Spleen (tissue), 11 donors: ENCODE results near the gene MUSK. TPM values are rescaled to one million over a fixed set of nuclear protein-coding genes. Genes with fewer than 3 reads are reported as not detected.
A peak's percentile ranks its signal among the peaks of the same experiment; 100 is the strongest.

ENCODE experiments used
- DNase-seq: peaks from one replicate; pipeline ENCODE4 v3.0.0-alpha.2; 2020
- H3K27ac ChIP-seq, 8 donors: fragments of 200-600 bp; sonication (generic) in 7 of 8; 1 replicate in 4 of 8; 2 replicates in 4 of 8; pipeline versions ENCODE4 v1.5.0 to v1.8.0; 2016 to 2021; ENCODE audit warnings: inconsistent platforms in 4 of 8, mild to moderate bottlenecking in 4 of 8, moderate library complexity in 1 of 8
- H3K27me3 ChIP-seq, 7 donors: fragments of 200-600 bp; sonication (generic) in 6 of 7; replicated peaks in 1 of 7; 1 replicate in 4 of 7; 2 replicates in 3 of 7; pipeline versions ENCODE4 v1.5.0 to v1.8.0; 2016 to 2021; ENCODE audit warnings: inconsistent platforms in 3 of 7, mild to moderate bottlenecking in 1 of 7
- H3K36me3 ChIP-seq, 6 donors: fragments of 200-600 bp; sonication (generic) in 5 of 6; 1 replicate in 4 of 6; 2 replicates in 2 of 6; pipeline versions ENCODE4 v1.5.0 to v1.8.0; 2016 to 2021; ENCODE audit warnings: inconsistent platforms in 2 of 6
- H3K4me1 ChIP-seq, 6 donors: fragments of 200-600 bp; sonication (generic) in 5 of 6; 1 replicate in 3 of 6; 2 replicates in 3 of 6; pipeline versions ENCODE4 v1.5.0 to v1.8.0; 2016 to 2021; ENCODE audit warnings: inconsistent platforms in 3 of 6
- H3K4me3 ChIP-seq, 8 donors: fragments of 200-600 bp; sonication (generic) in 7 of 8; 1 replicate in 4 of 8; 2 replicates in 4 of 8; pipeline versions ENCODE4 v1.5.0 to v1.8.0; 2016 to 2021; ENCODE audit warnings: inconsistent platforms in 4 of 8, mild to moderate bottlenecking in 4 of 8, moderate library complexity in 2 of 8
- H3K9me3 ChIP-seq, 8 donors: fragments of 200-600 bp; sonication (generic) in 7 of 8; 1 replicate in 4 of 8; 2 replicates in 4 of 8; pipeline versions ENCODE4 v1.5.0 to v1.8.0; 2016 to 2021; ENCODE audit warnings: inconsistent platforms in 4 of 8
- POLR2A ChIP-seq, 3 donors: fragments of 450-650 bp; IDR thresholded peaks; one replicate each; pipeline ENCODE4 v1.5.1; 2017; ENCODE audit warnings: antibody characterized with exemption in 3 of 3, mild to moderate bottlenecking in 1 of 3
- POLR2AphosphoS5 ChIP-seq, 3 donors: sonication (generic); formaldehyde crosslinking; IDR thresholded peaks; one replicate each; pipeline ENCODE4 v1.5.1; 2017; ENCODE audit warnings: antibody characterized with exemption in 3 of 3
- WGBS, 5 donors: extraction: QIAGEN DNeasy Blood & Tissue Kit in 3 of 5; methylation state at CpG; one replicate each; pipeline versions ENCODE4 v1.1.5 to v1.1.7; 2013 to 2018; 5-methylcytosine and 5-hydroxymethylcytosine counted together
- intact Hi-C: fragments of 100-400 bp; cut with DNase I; formaldehyde crosslinking; loops from one replicate; pipeline ENCODE4 v1.15.0; 2023; ENCODE audit warnings: low total_unique reads
- polyA plus RNA-seq, 3 donors: library from polyadenylated mRNA; stranded (reverse); fragments of 200-250 nt; gene quantifications; one replicate each; pipeline ENCODE4 v1.2.1, GENCODE V29; 2013
- total RNA-seq, 7 donors: library from RNA; depleted of rRNA in 3 of 7; stranded (reverse); fragments of >200 nt in 3 of 7; fragmentation: NEBNext Ultra II Directional in 4 of 7; extraction: Animal tissue kit (Norgen Biotek cat#: 25700) in 4 of 7; gene quantifications; one replicate each; pipeline versions ENCODE4 v1.1.0 to v1.2.1, GENCODE V29; 2016 to 2021
- TF ChIP-seq, protein P1 (sequence below), 11 experiments: fragments of 200-600 bp in 7 of 11; fragments of 450-650 bp in 4 of 11; sonication (generic) in 4 of 11; IDR thresholded peaks in 8 of 11; conservative IDR thresholded peaks in 3 of 11; 1 replicate in 7 of 11; 2 replicates in 4 of 11; pipeline versions ENCODE4 v1.4.0 to v1.8.0; 2016 to 2021; ENCODE audit warnings: antibody characterized with exemption in 11 of 11, inconsistent platforms in 4 of 11, mild to moderate bottlenecking in 1 of 11
- donor health status: healthy with polysubstance abuse.
- donor health status: DM: no; HTN: no; CAD: no; lungs with moderate emphysema.
- donor health status: DM: no; HTN: no; CAD: no.
- donor health status: Bipolar disorder and iron deficiency.
- donor health status: healthy.
- donor health status: DM: no; HTN: no; CAD: no.
- donor health status: DM: yes; HTN: yes; CAD: no.

MUSK gene
- total and polyA plus RNA-seq, 10 donors, result 0.03 to 0.94 (median 0.12) TPM; not detected in 4

- WGBS, 5 donors, result 40 to 57% (median 43%) methylated on average over 2 of the region's 2 CpGs
- H3K36me3 ChIP-seq, result no peaks in the 10 kb centered on the region
- no peaks in the 10 kb centered on the region for H3K4me1 ChIP-seq
- no peak overlapping the region for H3K4me3 ChIP-seq
- intact Hi-C loops, result loop anchor here (5.0 kb wide), 1 partner anchor 440 kb away; no protein-coding TSS in a partner anchor
- H3K27ac ChIP-seq, result no peak overlapping the region
- TF ChIP-seq, protein P1, sequence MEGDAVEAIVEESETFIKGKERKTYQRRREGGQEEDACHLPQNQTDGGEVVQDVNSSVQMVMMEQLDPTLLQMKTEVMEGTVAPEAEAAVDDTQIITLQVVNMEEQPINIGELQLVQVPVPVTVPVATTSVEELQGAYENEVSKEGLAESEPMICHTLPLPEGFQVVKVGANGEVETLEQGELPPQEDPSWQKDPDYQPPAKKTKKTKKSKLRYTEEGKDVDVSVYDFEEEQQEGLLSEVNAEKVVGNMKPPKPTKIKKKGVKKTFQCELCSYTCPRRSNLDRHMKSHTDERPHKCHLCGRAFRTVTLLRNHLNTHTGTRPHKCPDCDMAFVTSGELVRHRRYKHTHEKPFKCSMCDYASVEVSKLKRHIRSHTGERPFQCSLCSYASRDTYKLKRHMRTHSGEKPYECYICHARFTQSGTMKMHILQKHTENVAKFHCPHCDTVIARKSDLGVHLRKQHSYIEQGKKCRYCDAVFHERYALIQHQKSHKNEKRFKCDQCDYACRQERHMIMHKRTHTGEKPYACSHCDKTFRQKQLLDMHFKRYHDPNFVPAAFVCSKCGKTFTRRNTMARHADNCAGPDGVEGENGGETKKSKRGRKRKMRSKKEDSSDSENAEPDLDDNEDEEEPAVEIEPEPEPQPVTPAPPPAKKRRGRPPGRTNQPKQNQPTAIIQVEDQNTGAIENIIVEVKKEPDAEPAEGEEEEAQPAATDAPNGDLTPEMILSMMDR (IDR thresholded peaks at IDR 0.05 in 8 of 11, conservative IDR thresholded peaks at IDR 0.05 in 3 of 11), result no peak
- TF ChIP-seq POLR2AphosphoS5 (IDR thresholded peaks at IDR 0.05) (no peak), POLR2A (IDR thresholded peaks at IDR 0.05) (no peak)
- no peak for DNase-seq
- peaks cover 0 to 3% (median 0%) of the 10 kb centered on the region in 7 donors for H3K27me3 ChIP-seq
- H3K9me3 ChIP-seq, result no peaks in the 10 kb centered on the region
Observed at GRCh38 chr9:110622368-110622767, 46.2 kb upstream of the MUSK start.

- no peak overlapping the region for H3K4me3 ChIP-seq
- no peak for DNase-seq
- no peak overlapping the region for H3K27ac ChIP-seq
- H3K9me3 ChIP-seq, result no peaks in the 10 kb centered on the region
- no peak for TF ChIP-seq POLR2AphosphoS5 (IDR thresholded peaks at IDR 0.05)
- no peak for TF ChIP-seq POLR2A (IDR thresholded peaks at IDR 0.05)
- TF ChIP-seq, protein P1 (IDR thresholded peaks at IDR 0.05 in 8 of 11, conservative IDR thresholded peaks at IDR 0.05 in 3 of 11), result peak in 10 of 11 experiments; percentile 12 to 73 (median 59)
- no peaks in the 10 kb centered on the region for H3K36me3 ChIP-seq
- intact Hi-C loops, result loop anchor here (5.0 kb wide), 1 partner anchor 441 kb away; no protein-coding TSS in a partner anchor
- WGBS, 5 donors, result 27 to 43% (median 33%) methylated on average over 3 of the region's 3 CpGs
- H3K27me3 ChIP-seq, result peaks cover 0 to 2% (median 0%) of the 10 kb centered on the region in 7 donors
- no peaks in the 10 kb centered on the region for H3K4me1 ChIP-seq
Observed at GRCh38 chr9:110623462-110624025, 45.0 kb upstream of the MUSK start.

DNA sequence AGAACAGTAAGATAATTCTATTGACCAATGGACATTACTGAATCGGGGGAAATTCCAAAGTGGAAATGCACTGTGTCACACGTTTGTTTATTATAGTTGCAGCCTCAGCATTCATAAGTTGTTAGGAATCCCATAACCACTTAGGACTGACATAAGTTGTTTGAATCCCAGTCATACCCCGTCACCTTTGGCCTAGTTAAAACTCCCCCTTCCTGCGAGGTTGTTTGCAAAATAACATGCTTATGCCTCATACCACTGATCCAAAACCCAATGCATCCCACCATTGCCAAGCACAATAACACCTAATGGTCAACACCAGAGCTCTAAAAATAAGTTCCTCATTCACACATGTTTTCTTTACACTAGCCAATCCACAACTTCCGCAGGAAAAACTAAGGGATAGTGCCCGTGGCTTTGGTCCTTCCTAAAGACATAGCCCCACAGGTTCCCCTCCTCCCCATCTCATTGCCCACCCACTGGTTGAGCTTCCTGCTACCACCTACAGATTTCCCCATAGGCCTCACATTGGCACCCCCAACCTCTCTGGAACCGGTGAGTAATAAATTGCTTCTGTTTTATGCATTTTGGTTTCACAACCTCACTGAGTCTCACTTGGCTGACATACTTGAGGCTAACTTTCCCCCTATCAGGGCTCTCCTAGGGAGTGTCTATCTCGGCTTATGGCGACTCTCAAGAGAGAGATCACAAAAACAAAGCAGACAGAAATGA lies 42.3 kb upstream of the MUSK start:
- intact Hi-C loops, result no loop called here
- Histone ChIP-seq H3K27me3 (no peaks in the 10 kb centered on the region), H3K36me3 (no peaks in the 10 kb centered on the region), H3K27ac (no peak overlapping the region), H3K4me1 (no peaks in the 10 kb centered on the region), H3K4me3 (no peak overlapping the region), H3K9me3 (peaks cover 0 to 12% (median 0%) of the 10 kb centered on the region in 8 donors)
- TF ChIP-seq POLR2A (IDR thresholded peaks at IDR 0.05) (no peak), POLR2AphosphoS5 (IDR thresholded peaks at IDR 0.05) (no peak)
- TF ChIP-seq, protein P1 (IDR thresholded peaks at IDR 0.05 in 8 of 11, conservative IDR thresholded peaks at IDR 0.05 in 3 of 11), result no peak
- DNase-seq, result no peak
- 48 to 70% (median 58%) methylated on average over 9 of the region's 9 CpGs for WGBS, 5 donors

DNA sequence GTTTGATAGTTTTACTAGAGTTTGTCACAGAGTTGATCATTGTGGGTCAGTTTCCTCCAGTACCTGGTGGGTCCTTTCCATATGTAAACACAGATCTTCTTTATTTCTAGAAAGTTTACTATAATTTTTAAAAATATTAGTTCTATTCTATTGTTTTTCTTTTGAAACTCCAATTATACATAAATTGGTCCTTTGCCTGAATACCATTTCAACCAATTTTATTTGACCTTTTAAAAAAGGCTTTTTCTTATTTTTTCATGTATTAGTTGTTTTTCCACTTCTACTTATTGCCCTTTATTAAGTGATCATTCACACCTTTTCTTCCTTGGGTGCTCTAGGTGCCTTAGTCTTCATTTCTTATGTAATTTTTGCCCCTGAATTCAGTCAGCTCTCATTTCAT lies 33.0 kb upstream of the MUSK start:
- Histone ChIP-seq H3K4me3 (no peak overlapping the region), H3K36me3 (no peaks in the 10 kb centered on the region), H3K4me1 (no peaks in the 10 kb centered on the region), H3K27me3 (no peaks in the 10 kb centered on the region), H3K27ac (no peak overlapping the region), H3K9me3 (peaks cover 2 to 37% (median 25%) of the 10 kb centered on the region in 8 donors)
- intact Hi-C loops, result loop anchor here (5.0 kb wide), 1 partner anchor 667 kb away; no protein-coding TSS in a partner anchor
- DNase-seq, result no peak
- TF ChIP-seq, protein P1 (IDR thresholded peaks at IDR 0.05 in 8 of 11, conservative IDR thresholded peaks at IDR 0.05 in 3 of 11), result no peak
- TF ChIP-seq POLR2A (IDR thresholded peaks at IDR 0.05), result no peak
- TF ChIP-seq POLR2AphosphoS5 (IDR thresholded peaks at IDR 0.05), result no peak
